ENCODE measurements around the gene DAB2. TPM values are rescaled to one million over a fixed set of nuclear protein-coding genes. Genes with fewer than 3 reads are reported as not detected.

The DAB2 gene
- total and polyA plus RNA-seq, 2 donors from 2014 or later, result 138 to 199 TPM

DNA sequence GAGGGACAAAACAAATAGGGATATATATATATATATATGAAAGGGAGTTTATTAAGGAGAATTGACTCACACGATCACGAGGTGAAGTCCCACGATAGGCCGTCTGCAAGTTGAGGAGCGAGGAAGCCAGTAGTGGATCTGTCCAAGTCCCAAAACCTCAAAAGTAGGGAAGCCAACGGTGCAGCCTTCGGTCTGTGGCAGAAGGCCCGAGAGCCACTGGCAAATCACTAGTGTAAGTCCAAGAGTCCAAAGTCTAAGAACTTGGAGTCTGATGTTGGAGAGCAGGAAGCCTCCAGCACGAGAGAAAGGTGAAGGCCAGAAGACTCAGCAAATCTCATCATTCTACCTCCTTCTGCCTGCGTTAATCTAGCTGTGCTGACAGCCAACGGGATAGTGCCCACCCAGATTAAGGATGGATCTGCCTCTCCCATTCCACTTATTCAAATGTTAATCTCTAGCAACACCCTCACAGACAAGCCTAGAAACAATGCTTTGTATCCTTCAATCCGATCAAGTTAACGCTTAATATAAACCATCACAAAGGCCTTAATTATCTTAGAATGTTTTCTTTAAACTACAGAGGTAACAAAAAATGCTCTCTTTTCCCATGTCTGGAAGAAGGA lies 23.8 kb upstream of the DAB2 start:
- Histone ChIP-seq H3K9ac (ENCODE audit: low read length in 3 of 3) (no peak overlapping the region), H3K36me3 (ENCODE audit: control insufficient read depth in 2 of 3, insufficient read depth in 3 of 3, low read length in 3 of 3) (no peaks in the 10 kb centered on the region), H3K4me1 (ENCODE audit: control insufficient read depth in 2 of 3, insufficient read depth in 2 of 3, low read depth in 1 of 3, low read length in 3 of 3) (no peaks in the 10 kb centered on the region), H3K27ac (ENCODE audit: low read depth in 2 of 2, low read length in 2 of 2) (peak overlapping the region; percentile 14 to 65), H3K9me3 (ENCODE audit: control insufficient read depth in 2 of 3, insufficient read depth in 1 of 3, low read length in 3 of 3) (no peaks in the 10 kb centered on the region), H3K4me3 (ENCODE audit: low read length in 3 of 3) (peak overlapping the region in 1 of 3 donors; percentile 54), H3K27me3 (ENCODE audit: control insufficient read depth, insufficient read depth, low read length) (no peaks in the 10 kb centered on the region)
- no peak for TF ChIP-seq CTCF (IDR thresholded peaks at IDR 0.05; ENCODE audit: borderline replicate concordance, extremely low read depth, insufficient read depth)
- no peak for DNase-seq
- intact Hi-C loops (cut with DNase I), result no loop called here
- FAIRE-seq, result no peak

DNA sequence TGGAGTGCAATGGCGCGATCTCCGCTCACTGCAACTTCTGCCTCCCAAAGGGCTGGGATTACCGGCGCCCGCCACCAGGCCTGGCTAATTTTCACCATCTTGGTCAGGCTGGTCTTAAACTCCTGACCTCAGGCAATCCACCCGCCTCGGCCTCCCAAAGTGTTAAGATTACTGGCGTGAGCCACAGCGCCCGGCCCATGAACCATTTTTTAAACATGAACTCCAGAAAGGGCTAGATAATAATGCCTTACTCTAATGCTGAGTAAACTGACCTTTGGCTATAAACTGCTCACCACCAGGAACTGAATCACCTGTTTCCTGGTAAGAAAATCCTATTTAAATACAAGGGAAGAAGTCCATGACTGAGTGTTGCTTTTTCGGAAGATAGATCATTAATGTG lies 23.2 kb upstream of the DAB2 start:
- Histone ChIP-seq H3K9me3 (ENCODE audit: control insufficient read depth in 2 of 3, insufficient read depth in 1 of 3, low read length in 3 of 3) (no peaks in the 10 kb centered on the region), H3K9ac (ENCODE audit: low read length in 3 of 3) (no peak overlapping the region), H3K36me3 (ENCODE audit: control insufficient read depth in 2 of 3, insufficient read depth in 3 of 3, low read length in 3 of 3) (no peaks in the 10 kb centered on the region), H3K27ac (ENCODE audit: low read depth in 2 of 2, low read length in 2 of 2) (peak overlapping the region; percentile 17 to 47), H3K4me1 (ENCODE audit: control insufficient read depth in 2 of 3, insufficient read depth in 2 of 3, low read depth in 1 of 3, low read length in 3 of 3) (no peaks in the 10 kb centered on the region), H3K4me3 (ENCODE audit: low read length in 3 of 3) (peak overlapping the region in 2 of 3 donors; percentile 34 to 54), H3K27me3 (ENCODE audit: control insufficient read depth, insufficient read depth, low read length) (no peaks in the 10 kb centered on the region)
- FAIRE-seq, result no peak
- DNase-seq, result no peak
- TF ChIP-seq CTCF (IDR thresholded peaks at IDR 0.05; ENCODE audit: borderline replicate concordance, extremely low read depth, insufficient read depth), result no peak
- intact Hi-C loops (cut with DNase I), result no loop called here

DNA sequence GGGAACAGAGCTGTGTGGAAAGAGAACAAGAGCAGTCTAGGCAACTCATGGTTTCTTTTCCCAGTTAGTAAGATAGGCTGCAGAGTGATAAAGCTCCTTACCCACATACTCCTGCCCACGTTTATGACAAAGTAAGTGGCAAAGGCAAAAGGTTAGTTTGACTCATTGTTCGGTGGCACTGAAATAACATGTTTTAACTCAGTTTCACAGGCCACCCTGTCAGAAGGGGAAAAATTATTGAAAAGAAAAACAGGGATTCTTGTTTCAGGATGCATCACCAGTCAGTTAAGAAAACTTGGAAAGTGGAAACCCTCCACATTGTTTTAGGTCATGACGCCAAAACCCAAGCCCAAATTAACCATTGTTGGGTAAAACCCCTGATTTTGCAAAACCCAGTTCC lies 22.3 kb upstream of the DAB2 start:
- no peaks in the 10 kb centered on the region for H3K9me3 ChIP-seq (ENCODE audit: control insufficient read depth in 2 of 3, insufficient read depth in 1 of 3, low read length in 3 of 3)
- FAIRE-seq (no peak), DNase-seq (no peak)
- no peak overlapping the region for H3K9ac ChIP-seq (ENCODE audit: low read length in 3 of 3)
- peaks cover 0 to under 1% (median 0%) of the 10 kb centered on the region in 3 donors for H3K4me1 ChIP-seq (ENCODE audit: control insufficient read depth in 2 of 3, insufficient read depth in 2 of 3, low read depth in 1 of 3, low read length in 3 of 3)
- H3K36me3 ChIP-seq (ENCODE audit: control insufficient read depth in 2 of 3, insufficient read depth in 3 of 3, low read length in 3 of 3), result no peaks in the 10 kb centered on the region
- no peaks in the 10 kb centered on the region for H3K27me3 ChIP-seq (ENCODE audit: control insufficient read depth, insufficient read depth, low read length)
- intact Hi-C loops (cut with DNase I), result no loop called here
- H3K4me3 ChIP-seq (ENCODE audit: low read length in 3 of 3), result peak overlapping the region in 2 of 3 donors; percentile 47 to 53
- no peak for TF ChIP-seq CTCF (IDR thresholded peaks at IDR 0.05; ENCODE audit: borderline replicate concordance, extremely low read depth, insufficient read depth)
- peak overlapping the region in 1 of 2 donors; percentile 7 for H3K27ac ChIP-seq (ENCODE audit: low read depth in 2 of 2, low read length in 2 of 2)

DNA sequence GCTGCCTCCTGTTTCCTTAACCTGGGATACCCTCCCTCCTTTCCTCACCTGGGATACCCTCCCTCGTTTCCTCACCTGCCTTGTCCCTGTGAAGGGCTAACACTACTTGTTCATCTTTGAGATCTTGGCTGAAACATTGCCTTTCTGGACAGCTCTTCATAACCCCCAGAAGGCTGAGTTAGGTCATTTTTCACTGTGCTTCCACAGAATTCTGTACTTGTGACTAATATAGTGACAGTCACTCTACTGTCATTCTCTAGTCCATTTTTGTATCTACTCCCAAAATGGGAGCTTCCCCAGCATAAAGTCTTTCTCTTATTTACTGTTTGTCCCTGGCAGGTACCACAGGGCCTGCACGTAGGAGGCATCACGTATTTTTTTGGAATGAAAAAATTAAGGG lies 21.5 kb upstream of the DAB2 start:
- intact Hi-C loops (cut with DNase I), result no loop called here
- Histone ChIP-seq H3K27me3 (ENCODE audit: control insufficient read depth, insufficient read depth, low read length) (no peaks in the 10 kb centered on the region), H3K27ac (ENCODE audit: low read depth in 2 of 2, low read length in 2 of 2) (peak overlapping the region in 1 of 2 donors; percentile 28), H3K4me1 (ENCODE audit: control insufficient read depth in 2 of 3, insufficient read depth in 2 of 3, low read depth in 1 of 3, low read length in 3 of 3) (peaks cover 0 to 9% (median 0%) of the 10 kb centered on the region in 3 donors), H3K9me3 (ENCODE audit: control insufficient read depth in 2 of 3, insufficient read depth in 1 of 3, low read length in 3 of 3) (no peaks in the 10 kb centered on the region), H3K9ac (ENCODE audit: low read length in 3 of 3) (no peak overlapping the region), H3K4me3 (ENCODE audit: low read length in 3 of 3) (peak overlapping the region in 2 of 3 donors; percentile 25 to 31), H3K36me3 (ENCODE audit: control insufficient read depth in 2 of 3, insufficient read depth in 3 of 3, low read length in 3 of 3) (no peaks in the 10 kb centered on the region)
- FAIRE-seq (no peak), DNase-seq (no peak)
- no peak for TF ChIP-seq CTCF (IDR thresholded peaks at IDR 0.05; ENCODE audit: borderline replicate concordance, extremely low read depth, insufficient read depth)

All from kidney (tissue), 14 donors.